Measurements from ENCODE around the gene KLHL3. TPM values are rescaled to one million over a fixed set of nuclear protein-coding genes. Genes with fewer than 3 reads are reported as not detected.

The KLHL3 gene
- total and polyA plus RNA-seq, 9 of the 15 experiments (the other 6 are each of a cell fraction or from before 2014, with no cell fraction given): under 0.01 to 1.5 (median 0.22) TPM

- TF ChIP-seq FOXJ2 (tag; IDR thresholded peaks at IDR 0.05) (no peak; the same call in 1 of the 2 replicates), GTF2F1 (IDR thresholded peaks at IDR 0.05; ENCODE audit: low read depth, low read length) (peak; percentile 82; the same call in 1 of the 2 replicates), E2F8 (IDR thresholded peaks at IDR 0.05; ENCODE audit: low read depth, partially characterized antibody) (peak; percentile 92), CGGBP1 (CRISPR knock-in tag; IDR thresholded peaks at IDR 0.05) (peak; percentile 63; the same call in 1 of the 2 replicates), ATF7 (IDR thresholded peaks at IDR 0.05) (peak; percentile 87), TSHZ1 (CRISPR knock-in tag; IDR thresholded peaks at IDR 0.05) (no peak), SPI1 (IDR thresholded peaks at IDR 0.05; ENCODE audit: borderline replicate concordance, low read depth, low read length) (peak; percentile 98), FOXK1 (CRISPR knock-in tag; IDR thresholded peaks at IDR 0.05; ENCODE audit: borderline replicate concordance) (no peak), REST (IDR thresholded peaks at IDR 0.05; ENCODE audit: borderline replicate concordance) (no peak), REST (CRISPR knock-in tag; IDR thresholded peaks at IDR 0.05; ENCODE audit: low read depth) (peak; percentile 36; the same call in 1 of the 2 replicates), EP300 (IDR thresholded peaks at IDR 0.05; ENCODE audit: low read length) (peak; percentile 96), ZNF830 (CRISPR knock-in tag; IDR thresholded peaks at IDR 0.05) (no peak)
Observed at GRCh38 chr5:137754188-137754960, 18.5 kb upstream of the KLHL3 start, which contains the start of gene HNRNPA0 (continued).
